ENCODE results near the gene CD7. TPM values are rescaled to one million over a fixed set of nuclear protein-coding genes. Genes with fewer than 3 reads are reported as not detected.

Gene CD7
- total and polyA plus RNA-seq, 2 donors (not counting 1 experiment from before 2014, with no cell fraction given), result 0.67 to 1.3 TPM

- no peaks in the 10 kb centered on the region for H4K20me1 ChIP-seq (ENCODE audit: control insufficient read depth, insufficient read depth, low read length, poor library complexity, severe bottlenecking)
- Mint-ChIP-seq H3K27ac (no peak overlapping the region), H3K4me1 (peaks cover 2% of the 10 kb centered on the region), H3K4me3 (no peak overlapping the region), H3K9me3 (ENCODE audit: insufficient read depth) (no peaks in the 10 kb centered on the region), H3K27me3 (no peaks in the 10 kb centered on the region)
- H3K4me2 ChIP-seq (replicated peaks; ENCODE audit: low read depth, low read length, poor library complexity, severe bottlenecking), result no peak overlapping the region
- H3K79me2 ChIP-seq (ENCODE audit: control insufficient read depth, insufficient read depth, low read length), result no peaks in the 10 kb centered on the region
- no peak for DNase-seq
- H3K27ac ChIP-seq (ENCODE audit: low read length in 2 of 2), result no peak overlapping the region
- 83% methylated on average over 15 of the region's 22 CpGs for WGBS (ENCODE audit: insufficient coverage)
- H3K36me3 ChIP-seq (replicated peaks in 1 of 2; ENCODE audit: control extremely low read depth in 1 of 2, control insufficient read depth in 1 of 2, extremely low read depth in 1 of 2, insufficient read depth in 2 of 2, low read length in 1 of 2), result no peaks in the 10 kb centered on the region
- TF ChIP-seq, protein P1, sequence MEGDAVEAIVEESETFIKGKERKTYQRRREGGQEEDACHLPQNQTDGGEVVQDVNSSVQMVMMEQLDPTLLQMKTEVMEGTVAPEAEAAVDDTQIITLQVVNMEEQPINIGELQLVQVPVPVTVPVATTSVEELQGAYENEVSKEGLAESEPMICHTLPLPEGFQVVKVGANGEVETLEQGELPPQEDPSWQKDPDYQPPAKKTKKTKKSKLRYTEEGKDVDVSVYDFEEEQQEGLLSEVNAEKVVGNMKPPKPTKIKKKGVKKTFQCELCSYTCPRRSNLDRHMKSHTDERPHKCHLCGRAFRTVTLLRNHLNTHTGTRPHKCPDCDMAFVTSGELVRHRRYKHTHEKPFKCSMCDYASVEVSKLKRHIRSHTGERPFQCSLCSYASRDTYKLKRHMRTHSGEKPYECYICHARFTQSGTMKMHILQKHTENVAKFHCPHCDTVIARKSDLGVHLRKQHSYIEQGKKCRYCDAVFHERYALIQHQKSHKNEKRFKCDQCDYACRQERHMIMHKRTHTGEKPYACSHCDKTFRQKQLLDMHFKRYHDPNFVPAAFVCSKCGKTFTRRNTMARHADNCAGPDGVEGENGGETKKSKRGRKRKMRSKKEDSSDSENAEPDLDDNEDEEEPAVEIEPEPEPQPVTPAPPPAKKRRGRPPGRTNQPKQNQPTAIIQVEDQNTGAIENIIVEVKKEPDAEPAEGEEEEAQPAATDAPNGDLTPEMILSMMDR (IDR thresholded peaks at IDR 0.05), result no peak
- TF ChIP-seq EZH2 (IDR thresholded peaks at IDR 0.05; ENCODE audit: borderline replicate concordance, insufficient read depth, low read depth, low read length, poor library complexity, severe bottlenecking), result no peak
- intact Hi-C loops (cut with micrococcal nuclease), result no loop called here
- CTCF ChIA-PET, result no interaction called here
- no peak overlapping the region for H3K4me3 ChIP-seq (ENCODE audit: control extremely low read depth in 1 of 5, extremely low read depth in 1 of 5, insufficient read depth in 1 of 5, low read depth in 2 of 5, low read length in 4 of 5)
- no peak overlapping the region for H3K9ac ChIP-seq (ENCODE audit: low read length)
- H3K27me3 ChIP-seq (replicated peaks in 1 of 4; ENCODE audit: control extremely low read depth in 1 of 4, control insufficient read depth in 3 of 4, insufficient read depth in 4 of 4, low read length in 3 of 4), result peaks cover 0 to 10% (median 0%) of the 10 kb centered on the region in 4 experiments
- POLR2A ChIA-PET, result no interaction called here
- no peak for ATAC-seq (ENCODE audit: low read depth)
- H2AFZ ChIP-seq (ENCODE audit: insufficient read depth, low read depth, low read length, poor library complexity, severe bottlenecking), result no peak overlapping the region
- H3K9me3 ChIP-seq (ENCODE audit: control extremely low read depth in 1 of 3, control insufficient read depth in 2 of 3, insufficient read depth in 1 of 3, low read length in 2 of 3), result no peaks in the 10 kb centered on the region
- H3K4me1 ChIP-seq (ENCODE audit: control insufficient read depth in 2 of 2, insufficient read depth in 2 of 2, low read length in 2 of 2), result no peaks in the 10 kb centered on the region
Observed at GRCh38 chr17:82281502-82282238, 35.7 kb downstream of the CD7 start.

GRCh38 chr17:82281076-82281475 is 36.3 kb downstream of the CD7 start:
- Histone ChIP-seq H3K9ac (ENCODE audit: low read length) (no peak overlapping the region), H3K4me1 (ENCODE audit: control insufficient read depth in 2 of 2, insufficient read depth in 2 of 2, low read length in 2 of 2) (no peaks in the 10 kb centered on the region), H3K27ac (ENCODE audit: low read length in 2 of 2) (no peak overlapping the region), H2AFZ (ENCODE audit: insufficient read depth, low read depth, low read length, poor library complexity, severe bottlenecking) (no peak overlapping the region), H3K36me3 (replicated peaks in 1 of 2; ENCODE audit: control extremely low read depth in 1 of 2, control insufficient read depth in 1 of 2, extremely low read depth in 1 of 2, insufficient read depth in 2 of 2, low read length in 1 of 2) (no peaks in the 10 kb centered on the region), H3K79me2 (ENCODE audit: control insufficient read depth, insufficient read depth, low read length) (no peaks in the 10 kb centered on the region), H3K9me3 (ENCODE audit: control extremely low read depth in 1 of 3, control insufficient read depth in 2 of 3, insufficient read depth in 1 of 3, low read length in 2 of 3) (no peaks in the 10 kb centered on the region), H3K4me3 (ENCODE audit: control extremely low read depth in 1 of 5, extremely low read depth in 1 of 5, insufficient read depth in 1 of 5, low read depth in 2 of 5, low read length in 4 of 5) (no peak overlapping the region), H3K27me3 (replicated peaks in 1 of 4; ENCODE audit: control extremely low read depth in 1 of 4, control insufficient read depth in 3 of 4, insufficient read depth in 4 of 4, low read length in 3 of 4) (peaks cover 0 to 10% (median 0%) of the 10 kb centered on the region in 4 experiments), H3K4me2 (replicated peaks; ENCODE audit: low read depth, low read length, poor library complexity, severe bottlenecking) (no peak overlapping the region), H4K20me1 (ENCODE audit: control insufficient read depth, insufficient read depth, low read length, poor library complexity, severe bottlenecking) (no peaks in the 10 kb centered on the region)
- Mint-ChIP-seq H3K9me3 (ENCODE audit: insufficient read depth) (no peaks in the 10 kb centered on the region), H3K4me3 (no peak overlapping the region), H3K4me1 (peaks cover 2% of the 10 kb centered on the region), H3K27ac (no peak overlapping the region), H3K27me3 (no peaks in the 10 kb centered on the region)
- TF ChIP-seq EZH2 (IDR thresholded peaks at IDR 0.05; ENCODE audit: borderline replicate concordance, insufficient read depth, low read depth, low read length, poor library complexity, severe bottlenecking), result no peak
- TF ChIP-seq, protein P1 (IDR thresholded peaks at IDR 0.05), result no peak
- intact Hi-C loops (cut with micrococcal nuclease), result no loop called here
- DNase-seq, result no peak
- WGBS (ENCODE audit: insufficient coverage), result 74% methylated on average over 7 of the region's 7 CpGs
- no peak for ATAC-seq (ENCODE audit: low read depth)
- ChIA-PET CTCF (no interaction called here), POLR2A (no interaction called here)
